Measurements from ENCODE around the gene RNASEL.

- no peak for TF ChIP-seq CTCF (IDR thresholded peaks at IDR 0.05)
- TF ChIP-seq POLR2AphosphoS5 (IDR thresholded peaks at IDR 0.05; ENCODE audit: low read depth, low read length), result no peak
- no peak for TF ChIP-seq TCF7L2 (IDR thresholded peaks at IDR 0.05; ENCODE audit: low read depth, low read length)
Observed at GRCh38 chr1:182580736-182581135, 8.3 kb downstream of the RNASEL start.

All from Panc1 (cell line).